PC-3 (cell line): ENCODE data around the gene DMD. TPM values are rescaled to one million over a fixed set of nuclear protein-coding genes. Genes with fewer than 3 reads are reported as not detected.

Experiments
- ATAC-seq: fragments of 200-7000 bp; cut with Tn5 transposase; 2 replicates; pipeline ENCODE4 v1.9.1; 2020; ENCODE audit warnings: mild to moderate bottlenecking, moderate library complexity
- BruUV-seq: library from RNA; stranded (reverse); fragments of 400-500 nt; replicated peaks from 2 replicates; lab custom pipeline; 2021; lab: Mats Ljungman, UMichigan
- CTCF ChIA-PET: fragments of 300-600 bp; sonication (Branson Sonifier 250); formaldehyde crosslinking; loops from one replicate; lab custom pipeline; 2022; ENCODE audit warnings: antibody characterized with exemption; lab: Charles Lee
- POLR2A ChIA-PET: fragments of 300-600 bp; sonication (Branson Sonifier 250); formaldehyde crosslinking; loops from one replicate; lab custom pipeline; 2022; ENCODE audit warnings: antibody characterized with exemption; ENCODE audit not compliant: unreplicated experiment; lab: Charles Lee
- DNase-seq: peaks from one replicate; pipeline ENCODE4 v3.0.0-alpha.2; 2015
- H2AFZ ChIP-seq: fragments of 300-600 bp; sonication (generic); 2 replicates; pipeline ENCODE4 v1.6.0; 2016; ENCODE audit warnings: antibody characterized with exemption, low read length
- H3F3A ChIP-seq: fragments of 300-600 bp; sonication (generic); one replicate; pipeline ENCODE4 v1.6.0; 2017; ENCODE audit warnings: antibody characterized with exemption, low read length, control low read depth, mild to moderate bottlenecking; ENCODE audit not compliant: unreplicated experiment
- H3K27ac ChIP-seq: fragments of 300-600 bp; sonication (generic); 2 replicates; pipeline ENCODE4 v1.5.1; 2016; ENCODE audit warnings: mild to moderate bottlenecking, low read length
- H3K27me3 ChIP-seq: fragments of 300-600 bp; sonication (generic); 2 replicates; pipeline ENCODE4 v1.6.1; 2016; ENCODE audit warnings: low read length, mixed read lengths
- H3K36me3 ChIP-seq: fragments of 300-600 bp; sonication (generic); 2 replicates; pipeline ENCODE4 v1.6.1; 2016; ENCODE audit warnings: low read depth, mixed run types, low read length, mixed read lengths
- H3K4me1 ChIP-seq: fragments of 300-600 bp; sonication (generic); 2 replicates; pipeline ENCODE4 v1.5.1; 2016; ENCODE audit warnings: low read length; ENCODE audit not compliant: insufficient read depth
- H3K4me2 ChIP-seq: fragments of 300-600 bp; sonication (generic); 2 replicates; pipeline ENCODE4 v1.6.0; 2016; ENCODE audit warnings: low read length
- H3K4me3 ChIP-seq: fragments of 300-600 bp; sonication (generic); 2 replicates; pipeline ENCODE4 v1.5.1; 2016; ENCODE audit warnings: mild to moderate bottlenecking, low read length, mixed read lengths
- H3K79me2 ChIP-seq: fragments of 300-600 bp; sonication (generic); 2 replicates; pipeline ENCODE4 v1.6.1; 2017; ENCODE audit warnings: low read length, mixed read lengths
- H3K9ac ChIP-seq: fragments of 300-600 bp; sonication (generic); 2 replicates; pipeline ENCODE4 v1.6.0; 2016; ENCODE audit warnings: mild to moderate bottlenecking, low read length
- H3K9me2 ChIP-seq: fragments of 300-600 bp; sonication (generic); replicated peaks from 2 replicates; pipeline ENCODE4 v1.6.1; 2016; ENCODE audit warnings: mixed run types, low read length, mixed read lengths
- H3K9me3 ChIP-seq: fragments of 300-600 bp; sonication (generic); 2 replicates; pipeline ENCODE4 v1.6.1; 2016; ENCODE audit warnings: low read length, mixed read lengths
- H4K20me1 ChIP-seq: fragments of 300-600 bp; sonication (generic); 2 replicates; pipeline ENCODE4 v1.6.1; 2016; ENCODE audit warnings: low read length, mixed read lengths
- CTCF ChIP-seq: fragments of 300-600 bp; sonication (generic); conservative IDR thresholded peaks from 2 replicates; pipeline ENCODE4 v1.5.1; 2017; ENCODE audit warnings: antibody characterized with exemption, low read depth, mild to moderate bottlenecking, low read length
- EZH2 ChIP-seq: fragments of 300-600 bp; sonication (generic); IDR thresholded peaks from one replicate; pipeline ENCODE4 v1.6.1; 2017; ENCODE audit warnings: antibody characterized with exemption, mild to moderate bottlenecking, low read length; ENCODE audit not compliant: unreplicated experiment
- EZH2phosphoT487 ChIP-seq: fragments of 300-600 bp; sonication (generic); IDR thresholded peaks from 2 replicates; pipeline ENCODE4 v1.6.1; 2018; ENCODE audit warnings: mild to moderate bottlenecking, antibody characterized with exemption, low read length, borderline replicate concordance
- intact Hi-C: fragments of 100-400 bp; cut with micrococcal nuclease; formaldehyde crosslinking; loops from 2 replicates; pipeline ENCODE4 v1.9.0; 2023
- total RNA-seq: library from RNA; depleted of rRNA; stranded (reverse); fragments of >200 nt; gene quantifications from 2 replicates; pipeline ENCODE4 v1.2.3, GENCODE V29; 2014

Gene DMD
- total RNA-seq, 1 experiment from 2014 or later = not detected

DNA sequence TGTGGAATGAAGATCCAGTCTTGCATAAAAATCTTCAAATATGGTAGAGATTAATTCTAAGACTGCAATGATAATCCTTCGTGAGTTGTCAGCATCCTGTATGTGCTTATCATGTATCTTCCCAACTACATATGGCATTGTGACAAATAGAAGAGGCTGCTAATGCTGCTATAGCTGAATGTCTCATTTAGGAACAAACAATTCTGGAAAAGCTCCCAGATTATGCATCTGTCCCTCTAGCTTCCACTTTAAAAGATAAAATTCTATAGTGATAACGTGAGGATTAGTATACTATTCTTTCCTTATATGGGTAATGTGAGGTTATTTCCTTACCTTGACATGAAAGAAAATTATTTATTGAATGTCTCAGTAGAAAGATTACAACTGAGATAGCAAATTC is 930.9 kb downstream of the DMD start:
- intact Hi-C loops = no loop called here
- Histone ChIP-seq H3K36me3 (no peaks in the 10 kb centered on the region), H3K4me2 (no peak overlapping the region), H3K4me1 (no peaks in the 10 kb centered on the region), H3K27me3 (no peaks in the 10 kb centered on the region), H3K9ac (no peak overlapping the region), H3F3A (no peaks in the 10 kb centered on the region), H4K20me1 (no peaks in the 10 kb centered on the region), H3K27ac (no peak overlapping the region), H3K9me2 (no peaks in the 10 kb centered on the region), H3K79me2 (no peaks in the 10 kb centered on the region), H3K9me3 (peaks cover 3% of the 10 kb centered on the region; the same call in 1 of the 2 replicates), H2AFZ (no peak overlapping the region), H3K4me3 (no peak overlapping the region)
- DNase-seq (no peak), ATAC-seq (no peak)
- CTCF ChIA-PET = no interaction called here
- TF ChIP-seq CTCF = no peak
- no peak for TF ChIP-seq EZH2
- no peak for TF ChIP-seq EZH2phosphoT487
- BruUV-seq = no TSS peak
- POLR2A ChIA-PET = no interaction called here

- H3K9me2 ChIP-seq = no peaks in the 10 kb centered on the region
- H4K20me1 ChIP-seq = no peaks in the 10 kb centered on the region
- DNase-seq (no peak), ATAC-seq (no peak)
- H3K9ac ChIP-seq = no peak overlapping the region
- intact Hi-C loops = no loop called here
- TF ChIP-seq EZH2phosphoT487 (no peak), CTCF (no peak), EZH2 (no peak)
- no TSS peak for BruUV-seq
- H3K27me3 ChIP-seq = no peaks in the 10 kb centered on the region
- H3K79me2 ChIP-seq = no peaks in the 10 kb centered on the region
- H3K4me2 ChIP-seq = no peak overlapping the region
- H2AFZ ChIP-seq = no peak overlapping the region
- no peak overlapping the region for H3K27ac ChIP-seq
- ChIA-PET CTCF (no interaction called here), POLR2A (no interaction called here)
- no peak overlapping the region for H3K4me3 ChIP-seq
- H3K36me3 ChIP-seq = no peaks in the 10 kb centered on the region
- no peaks in the 10 kb centered on the region for H3K9me3 ChIP-seq
- no peaks in the 10 kb centered on the region for H3F3A ChIP-seq
- no peaks in the 10 kb centered on the region for H3K4me1 ChIP-seq
Observed at GRCh38 chrX:32276153-32276552, 935.2 kb downstream of the DMD start.

GRCh38 chrX:32269866-32270265 is 941.5 kb downstream of the DMD start:
- ChIA-PET CTCF (no interaction called here), POLR2A (no interaction called here)
- Histone ChIP-seq H3F3A (no peaks in the 10 kb centered on the region), H3K79me2 (no peaks in the 10 kb centered on the region), H3K36me3 (no peaks in the 10 kb centered on the region), H3K4me3 (no peak overlapping the region), H3K4me2 (no peak overlapping the region), H2AFZ (no peak overlapping the region), H3K4me1 (no peaks in the 10 kb centered on the region), H3K27me3 (no peaks in the 10 kb centered on the region), H3K27ac (no peak overlapping the region), H3K9me2 (no peaks in the 10 kb centered on the region), H4K20me1 (no peaks in the 10 kb centered on the region), H3K9ac (no peak overlapping the region), H3K9me3 (no peaks in the 10 kb centered on the region)
- BruUV-seq = no TSS peak
- intact Hi-C loops = no loop called here
- no peak for ATAC-seq
- DNase-seq = no peak
- no peak for TF ChIP-seq EZH2
- no peak for TF ChIP-seq CTCF
- TF ChIP-seq EZH2phosphoT487 = no peak
